Midbrain (tissue), 1 donor: ENCODE data around the gene ABCA9.
"Not testable (repeated sequence)": the region's sequence is repeated elsewhere in the genome, so short reads cannot be mapped to it uniquely, and the experiment has no call there.

Experiments
- DNase-seq: peaks from one replicate; lab custom pipeline; 2025; lab: John Stamatoyannopoulos, UW

The ABCA9 gene

GRCh38 chr17:69042308-69042707 is 18.4 kb downstream of the ABCA9 start:
- no peak for DNase-seq

GRCh38 chr17:69031839-69032238 is 28.9 kb downstream of the ABCA9 start:
- no peak for DNase-seq

DNA sequence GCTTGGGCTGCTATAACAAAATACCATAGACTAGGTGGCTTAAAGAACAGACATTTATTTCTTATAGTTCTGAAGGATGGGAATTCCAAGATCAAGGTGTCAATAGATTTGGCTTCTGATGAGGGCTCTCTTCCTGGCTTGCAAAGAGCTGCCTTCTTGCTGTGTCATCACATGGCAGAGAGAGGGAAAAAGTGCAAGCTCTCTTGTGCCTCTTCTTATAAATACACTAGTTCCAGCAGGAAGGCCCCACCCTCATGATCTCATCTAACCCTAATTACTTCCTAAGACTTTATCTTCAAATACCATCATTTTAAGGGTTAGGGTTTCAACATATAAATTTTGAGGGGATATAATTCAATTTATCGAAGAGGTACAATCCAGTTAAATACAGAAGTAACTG is 30.6 kb downstream of the ABCA9 start:
- DNase-seq = no peak

DNA sequence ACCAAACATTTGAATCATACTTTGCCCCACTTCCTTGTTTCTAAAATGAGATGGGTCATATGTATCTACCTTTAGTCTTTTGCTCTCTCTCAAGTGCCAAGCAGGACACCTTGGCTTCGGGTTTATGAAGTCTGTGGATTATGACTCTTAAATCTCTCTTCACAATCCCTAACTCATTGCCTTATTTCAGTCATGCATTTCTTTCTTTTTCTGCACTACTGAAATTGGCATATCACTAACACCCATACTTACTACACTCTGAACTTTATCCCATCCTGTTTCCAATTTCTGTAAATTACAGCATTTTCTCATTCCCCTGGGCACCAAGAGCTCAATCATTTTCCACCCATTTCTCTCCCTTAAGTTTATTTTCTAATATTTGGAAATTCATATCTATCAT is 42.0 kb downstream of the ABCA9 start:
- DNase-seq = no peak

DNA sequence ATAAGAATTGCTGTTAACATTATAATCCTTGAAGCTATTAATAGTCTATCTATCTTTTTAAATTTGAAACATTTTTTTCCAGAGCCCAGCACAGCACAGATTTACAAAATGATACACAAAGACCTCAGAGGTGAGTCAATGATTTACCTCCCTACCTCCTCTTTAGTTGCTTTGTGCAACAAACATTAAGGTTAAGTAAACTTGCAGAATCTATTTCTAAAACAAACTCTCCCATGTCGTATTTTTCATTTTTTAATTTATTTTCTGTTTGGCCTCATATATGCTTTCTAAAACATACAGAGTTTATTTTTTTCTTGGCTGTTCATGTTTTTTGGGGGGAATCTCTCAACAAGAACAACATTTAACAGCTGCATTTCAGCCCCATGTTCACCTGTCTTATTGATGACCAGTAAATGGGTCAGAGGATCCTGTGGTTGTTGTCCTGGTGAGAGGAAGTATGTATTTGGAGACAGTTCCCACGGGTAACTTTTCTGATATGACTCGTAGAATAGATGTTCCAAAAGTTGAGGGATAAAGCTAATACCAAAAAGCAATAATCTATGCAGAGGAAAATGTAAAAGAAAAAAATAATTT is 42.6 kb downstream of the ABCA9 start:
- DNase-seq = no peak

GRCh38 chr17:69015631-69016030 is 45.1 kb downstream of the ABCA9 start:
- no peak for DNase-seq

DNA sequence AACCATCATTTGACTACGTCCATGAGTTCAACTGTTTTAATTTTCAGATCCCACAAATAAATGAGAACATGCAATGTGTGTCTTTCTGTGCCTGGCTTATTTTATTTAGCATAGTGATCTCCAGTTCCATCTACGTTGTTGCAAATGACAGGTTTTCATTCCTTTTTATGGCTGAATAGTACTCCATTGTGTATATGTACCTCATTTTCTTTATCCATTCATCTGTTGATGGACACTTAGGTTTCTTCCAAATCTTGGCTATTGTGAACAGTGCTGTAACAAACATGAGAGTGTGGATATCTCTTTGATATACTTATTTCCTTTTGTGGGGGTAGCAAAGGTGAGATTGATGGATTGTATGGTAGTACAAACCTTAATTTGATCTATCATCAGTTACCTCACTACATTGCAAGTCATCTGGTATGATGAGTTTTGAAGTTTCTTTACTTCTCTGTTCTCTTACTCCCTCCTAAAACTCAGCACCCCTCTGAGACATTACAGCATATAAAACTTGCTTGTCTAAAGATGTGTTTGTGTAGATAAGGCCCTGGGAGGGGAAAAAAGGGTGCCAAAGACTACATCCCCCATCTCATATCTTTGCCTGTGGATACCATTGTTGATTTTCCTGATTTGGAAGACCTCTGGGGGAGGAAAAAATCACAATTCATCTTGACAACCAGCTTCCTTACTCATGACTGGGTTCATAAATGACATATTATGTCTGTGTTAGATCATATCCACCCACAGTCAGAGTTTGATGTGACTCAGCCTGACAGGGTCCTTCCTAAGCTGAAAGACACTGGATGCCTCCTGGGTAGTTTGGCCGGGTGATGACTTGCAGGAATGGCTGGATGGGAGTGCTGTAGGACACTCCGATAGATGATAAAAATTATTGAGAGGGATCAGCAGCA is 47.6 kb downstream of the ABCA9 start:
- DNase-seq = no peak

- DNase-seq = no peak
These were observed 50.8 kb downstream of the ABCA9 start for GRCh38 chr17:69009930-69010329.

GRCh38 chr17:69004759-69005158 is 56.0 kb downstream of the ABCA9 start:
- DNase-seq = not testable (repeated sequence)

- not testable (repeated sequence) for DNase-seq
These were observed 61.0 kb downstream of the ABCA9 start for GRCh38 chr17:68999743-69000142.

DNA sequence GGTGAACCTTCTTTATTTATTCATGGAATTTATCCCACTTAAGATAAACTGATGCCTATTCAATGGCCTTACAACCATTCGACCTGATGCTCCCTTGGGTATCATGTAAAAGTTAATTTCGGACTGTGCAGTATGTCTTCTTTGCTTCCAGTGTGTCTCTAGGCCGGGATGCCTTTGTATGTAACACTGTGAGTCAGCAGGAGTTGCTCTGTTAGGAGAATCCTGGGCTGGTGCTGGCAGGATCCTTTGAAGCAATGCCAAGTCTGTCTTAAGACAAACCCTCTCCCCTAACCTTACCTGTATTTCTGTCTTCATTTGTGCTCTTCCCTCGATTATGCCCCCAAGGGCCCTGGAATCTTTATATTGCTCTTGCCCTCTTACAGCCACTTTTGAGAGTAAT is 67.6 kb downstream of the ABCA9 start:
- no peak for DNase-seq

GRCh38 chr17:68987966-68988365 is 72.8 kb downstream of the ABCA9 start:
- no peak for DNase-seq

GRCh38 chr17:68981288-68981687 is 79.4 kb downstream of the ABCA9 start:
- DNase-seq = no peak

GRCh38 chr17:68973098-68973846 is 87.5 kb downstream of the ABCA9 start:
- DNase-seq = no peak

DNA sequence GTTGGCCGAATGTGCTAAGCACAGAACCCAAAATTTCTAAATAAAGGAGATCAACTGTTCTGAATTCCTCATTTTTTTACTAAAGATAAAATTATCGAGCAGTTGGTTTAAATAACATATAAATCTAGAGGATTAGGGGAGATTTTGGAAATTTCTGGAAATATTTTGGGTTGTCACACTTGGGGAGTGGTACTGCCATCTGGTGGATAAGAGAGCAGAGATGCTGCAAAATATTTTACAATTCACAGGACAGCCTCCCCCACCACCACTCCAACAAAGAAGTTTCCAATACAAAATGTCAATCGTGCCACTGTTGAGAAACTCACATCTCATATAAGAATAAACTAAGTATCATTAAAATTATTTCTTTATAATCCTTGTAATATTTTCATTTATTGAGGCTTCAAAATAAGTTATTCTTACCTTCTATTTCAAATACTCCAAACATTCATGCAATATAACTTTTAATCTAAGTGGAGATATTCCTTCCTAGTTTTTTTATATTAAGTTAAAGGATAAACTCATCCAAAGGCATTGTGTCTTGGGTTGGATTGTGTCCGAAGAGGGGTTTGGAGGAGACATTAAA is 88.5 kb downstream of the ABCA9 start:
- DNase-seq = peak; percentile 27

DNA sequence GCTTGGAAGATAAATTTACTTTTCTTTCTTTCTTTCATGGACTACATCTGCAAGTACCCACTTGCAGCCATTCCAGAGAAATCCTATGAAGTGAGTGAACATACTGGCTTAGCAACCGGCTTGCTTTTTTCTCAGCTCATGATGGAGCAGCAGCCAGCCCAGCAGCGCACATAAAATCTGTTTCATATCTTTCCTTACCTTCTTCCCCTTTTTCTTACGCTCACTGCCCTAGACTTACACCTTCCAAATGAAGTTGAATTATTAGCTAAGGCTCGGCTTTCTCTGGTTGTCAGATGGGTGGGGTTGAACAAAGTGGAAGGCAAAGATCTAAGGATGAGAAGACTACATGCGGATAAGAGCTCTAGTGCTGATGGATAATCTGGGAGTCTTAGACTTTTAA is 91.6 kb downstream of the ABCA9 start:
- DNase-seq = no peak

DNA sequence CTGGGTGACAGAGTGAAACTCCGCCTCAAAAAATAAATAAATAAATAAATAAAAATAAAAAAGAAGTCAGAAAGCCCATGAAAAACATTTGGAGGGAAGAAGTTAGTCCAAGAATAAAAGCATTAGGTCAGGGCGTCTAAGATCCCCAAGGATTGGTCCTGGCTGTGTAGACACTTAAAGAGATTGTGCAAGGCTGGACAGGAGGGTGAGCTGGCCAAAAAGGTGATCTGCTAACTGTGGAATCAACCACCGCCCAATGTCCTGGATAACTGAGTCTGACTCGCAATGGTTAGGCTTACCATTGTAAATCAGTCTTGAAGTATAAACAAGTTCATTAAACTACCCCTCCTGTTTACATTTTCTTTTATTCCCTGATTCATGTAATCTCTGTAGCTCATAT is 96.8 kb downstream of the ABCA9 start:
- no peak for DNase-seq

DNA sequence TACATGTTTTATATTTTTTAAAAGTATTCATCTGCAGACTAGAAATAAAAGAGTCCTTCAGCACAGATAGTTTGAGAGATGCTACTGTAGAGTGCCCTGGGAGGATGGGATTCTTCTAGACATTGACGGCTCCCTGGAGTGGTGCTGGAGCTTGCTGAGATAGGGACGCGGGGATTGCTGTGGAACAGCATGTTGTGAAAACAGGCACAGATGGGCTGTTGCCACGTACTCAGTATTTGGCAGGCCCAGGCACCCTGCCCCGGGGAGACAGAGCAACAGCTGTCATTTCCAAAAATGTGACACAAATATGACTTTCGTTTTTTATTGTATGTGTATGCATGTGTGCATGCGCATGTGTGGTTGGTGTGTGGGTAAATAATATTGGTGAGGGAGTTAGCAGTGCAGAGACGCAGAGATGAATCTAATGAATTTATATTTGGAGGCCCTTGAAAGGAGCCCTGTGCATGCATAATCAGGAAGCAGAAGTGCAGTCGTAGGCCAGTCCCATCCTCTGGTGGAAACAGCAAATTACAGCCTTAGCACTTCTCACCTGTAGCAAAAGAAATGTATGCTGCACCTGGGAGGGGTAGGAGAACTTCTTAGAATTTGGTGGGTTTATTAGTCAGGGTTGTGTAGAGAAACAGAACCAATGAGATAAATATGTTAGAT is 99.4 kb downstream of the ABCA9 start:
- DNase-seq = peak; percentile 12

DNA sequence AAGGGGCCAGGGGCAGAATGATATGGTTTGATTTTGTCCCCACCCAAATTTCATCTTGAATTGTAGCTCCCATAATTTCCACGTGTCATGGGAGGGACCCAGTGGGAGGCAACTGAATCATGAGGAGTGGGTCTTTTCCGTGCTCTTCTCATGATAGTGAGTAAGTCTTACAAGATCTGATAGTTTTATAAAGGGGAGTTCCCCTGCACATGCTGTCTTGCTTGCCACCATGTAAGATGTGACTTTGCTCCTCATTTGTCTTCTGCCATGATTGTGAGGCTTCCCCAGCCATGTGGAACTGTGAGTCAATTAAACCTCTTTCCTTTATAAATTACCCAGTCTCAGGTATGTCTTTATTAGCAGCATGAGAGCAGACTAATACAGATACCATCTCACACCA is 101.6 kb downstream of the ABCA9 start:
- DNase-seq = not testable (repeated sequence)

GRCh38 chr17:68957944-68958343 is 102.8 kb downstream of the ABCA9 start:
- no peak for DNase-seq

DNA sequence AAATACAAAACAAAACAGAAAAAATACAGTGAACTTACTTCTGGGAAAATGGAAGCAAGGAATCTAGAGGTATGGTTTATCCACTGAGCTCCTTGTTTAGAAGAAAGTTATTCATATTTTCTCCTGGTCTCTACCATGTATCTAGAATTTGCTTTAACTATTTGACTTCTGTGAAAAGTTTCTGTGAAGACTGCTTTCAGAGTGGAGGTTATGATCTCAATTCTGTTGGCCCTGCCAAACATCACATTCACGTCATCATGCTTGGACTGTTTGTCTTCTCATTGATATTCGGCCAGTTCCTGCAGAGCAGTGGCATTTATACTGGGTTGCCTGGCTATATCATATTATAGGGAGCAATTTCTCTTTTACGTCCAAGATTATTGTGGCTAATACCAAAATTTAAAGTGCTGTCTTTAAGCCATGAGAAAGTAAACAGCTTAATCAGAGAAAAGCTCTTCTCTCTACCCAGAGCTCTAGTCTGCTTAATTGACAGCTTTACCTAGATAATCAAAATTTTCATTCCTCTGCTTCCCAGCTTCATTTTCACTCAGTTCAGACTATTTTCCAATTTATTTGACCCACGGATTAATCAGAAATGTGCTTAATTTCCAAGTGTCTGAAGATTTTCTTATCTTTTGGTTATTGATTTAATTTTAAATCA is 105.4 kb downstream of the ABCA9 start, which contains the start of gene ABCA8:
Gene ABCA8 (minus strand): TSS at position 212 of the 661 bp plus-strand sequence. CDS start 13,358 bp downstream, outside the sequence.
- peak; percentile 85 for DNase-seq
